Adipose tissue (tissue), 3 donors: ENCODE data around the gene DHX15. TPM values are rescaled to one million over a fixed set of nuclear protein-coding genes. Genes with fewer than 3 reads are reported as not detected.
A peak's percentile ranks its signal among the peaks of the same experiment; 100 is the strongest.

Source experiments
- H3K27ac ChIP-seq: one replicate; pipeline ENCODE4 v1.5.1; 2013; ENCODE audit warnings: low read depth, low read length
- WGBS, 3 donors: extraction: QIAGEN DNeasy Blood & Tissue Kit; methylation state at CpG; one replicate each; pipeline ENCODE4 v1.1.7; 2013; 5-methylcytosine and 5-hydroxymethylcytosine counted together
- polyA plus RNA-seq, 3 donors: library from polyadenylated mRNA; stranded (reverse); fragments of 200-250 nt; gene quantifications; one replicate each; pipeline ENCODE4 v1.2.3, GENCODE V29; 2013
- donor health status: healthy with polysubstance abuse.
- donor health status: Bipolar disorder and iron deficiency.
- donor health status: healthy.

Gene DHX15
- 10 to 100 TPM; 39.3 to 76.6 (median 68.6) TPM for polyA plus RNA-seq

GRCh38 chr4:24584211-24584850 lies at the start of gene DHX15:
DHX15 (minus strand) TSS chr4:24584554; CDS start chr4:24584393, 161 bp downstream.
- 0 to 1% (median 0%) methylated on average over 51 to 52 of the region's 52 CpGs for WGBS, 3 donors
- peak within 1 kb of the TSS; percentile 92 for H3K27ac ChIP-seq

GRCh38 chr4:24632011-24632410 lies 47.7 kb upstream of the DHX15 start:
- no peak overlapping the region for H3K27ac ChIP-seq
- WGBS, 3 donors, result 90 to 96% (median 92%) methylated on average over 2 of the region's 2 CpGs

GRCh38 chr4:24630937-24631336 lies 46.6 kb upstream of the DHX15 start:
- no peak overlapping the region for H3K27ac ChIP-seq
- WGBS, 3 donors, result 44 to 52% (median 47%) methylated on average over 5 of the region's 5 CpGs

- WGBS, 3 donors, result 25 to 64% (median 63%) methylated on average over 2 of the region's 2 CpGs
- H3K27ac ChIP-seq, result no peak overlapping the region
These were observed 40.7 kb upstream of the DHX15 start for GRCh38 chr4:24625091-24625490.

- WGBS, 3 donors, result 38 to 41% (median 39%) methylated on average over 1 of the region's 1 CpG
- H3K27ac ChIP-seq, result no peak overlapping the region
These were observed 40.0 kb upstream of the DHX15 start for GRCh38 chr4:24624381-24624780.

GRCh38 chr4:24622146-24622834 lies 37.9 kb upstream of the DHX15 start:
- WGBS, 3 donors, result 80 to 82% (median 81%) methylated on average over 3 of the region's 3 CpGs
- no peak overlapping the region for H3K27ac ChIP-seq

- no peak overlapping the region for H3K27ac ChIP-seq
- WGBS, 3 donors, result 85 to 90% (median 89%) methylated on average over 2 of the region's 2 CpGs
These were observed 31.6 kb upstream of the DHX15 start for GRCh38 chr4:24615977-24616376.

GRCh38 chr4:24614881-24615280 lies 30.5 kb upstream of the DHX15 start:
- WGBS, 3 donors, result 85 to 91% (median 90%) methylated on average over 3 of the region's 3 CpGs
- H3K27ac ChIP-seq, result no peak overlapping the region

GRCh38 chr4:24613502-24613901 lies 29.1 kb upstream of the DHX15 start:
- H3K27ac ChIP-seq, result no peak overlapping the region
- 57 to 89% (median 84%) methylated on average over 3 of the region's 3 CpGs for WGBS, 3 donors

- WGBS, 3 donors, result 80 to 91% (median 88%) methylated on average over 10 to 11 of the region's 11 CpGs
- no peak overlapping the region for H3K27ac ChIP-seq
These were observed 27.2 kb upstream of the DHX15 start for GRCh38 chr4:24611575-24611974.

GRCh38 chr4:24607334-24607733 lies 23.0 kb upstream of the DHX15 start:
- H3K27ac ChIP-seq, result no peak overlapping the region

- no peak overlapping the region for H3K27ac ChIP-seq
These were observed 20.9 kb upstream of the DHX15 start for GRCh38 chr4:24605216-24605615.

GRCh38 chr4:24604558-24605214 lies 20.3 kb upstream of the DHX15 start:
- H3K27ac ChIP-seq, result no peak overlapping the region
- 71 to 75% (median 74%) methylated on average over 4 of the region's 4 CpGs for WGBS, 3 donors

- H3K27ac ChIP-seq, result no peak overlapping the region
- 86 to 92% (median 90%) methylated on average over 6 of the region's 6 CpGs for WGBS, 3 donors
These were observed 19.0 kb upstream of the DHX15 start for GRCh38 chr4:24603343-24603742.

GRCh38 chr4:24601121-24601520 lies 16.8 kb upstream of the DHX15 start:
- WGBS, 3 donors, result 50 to 81% (median 78%) methylated on average over 1 of the region's 1 CpG

GRCh38 chr4:24599275-24599674 lies 14.9 kb upstream of the DHX15 start:
- no peak overlapping the region for H3K27ac ChIP-seq
- 91 to 93% (median 92%) methylated on average over 22 of the region's 22 CpGs for WGBS, 3 donors

More at GRCh38 chr4:24601121-24601520, 16.8 kb upstream of the DHX15 start:
- H3K27ac ChIP-seq, result no peak overlapping the region

- 40 to 88% (median 84%) methylated on average over 8 of the region's 8 CpGs for WGBS, 3 donors
- no peak overlapping the region for H3K27ac ChIP-seq
These were observed 13.7 kb upstream of the DHX15 start for GRCh38 chr4:24598025-24598424.

- H3K27ac ChIP-seq, result no peak overlapping the region
- 84 to 90% (median 89%) methylated on average over 2 of the region's 2 CpGs for WGBS, 3 donors
These were observed 11.3 kb upstream of the DHX15 start for GRCh38 chr4:24595659-24596058.

GRCh38 chr4:24594887-24595286 lies 10.5 kb upstream of the DHX15 start:
- H3K27ac ChIP-seq, result no peak overlapping the region
- 62 to 81% (median 77%) methylated on average over 2 of the region's 2 CpGs for WGBS, 3 donors

GRCh38 chr4:24589448-24589847 lies 5.1 kb upstream of the DHX15 start:
- WGBS, 3 donors, result 88 to 94% (median 89%) methylated on average over 2 of the region's 2 CpGs

More at GRCh38 chr4:24589448-24589847, 5.1 kb upstream of the DHX15 start:
- no peak overlapping the region for H3K27ac ChIP-seq
